Measurements from ENCODE around the gene SRRM4.

DNA sequence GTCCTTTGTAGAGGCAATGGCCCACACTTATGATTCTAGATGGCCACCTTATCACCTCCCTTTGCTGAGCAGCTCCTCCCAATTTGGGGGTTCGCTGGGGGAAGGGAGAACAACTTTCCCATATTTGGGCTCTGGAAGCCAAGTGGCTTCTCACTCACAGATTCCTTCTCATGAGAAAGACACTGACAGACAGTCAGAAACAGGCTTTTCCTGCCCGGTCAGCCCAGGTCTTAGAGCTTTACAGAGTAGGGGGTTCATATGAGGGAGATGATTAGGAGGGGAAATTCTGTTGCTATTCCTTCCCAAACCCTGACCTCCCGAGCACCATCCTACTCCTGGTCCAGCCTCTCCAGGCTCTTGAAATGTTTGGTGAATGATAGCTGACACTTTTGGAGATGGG is 137.3 kb downstream of the SRRM4 start:
- TF ChIP-seq, protein P1, sequence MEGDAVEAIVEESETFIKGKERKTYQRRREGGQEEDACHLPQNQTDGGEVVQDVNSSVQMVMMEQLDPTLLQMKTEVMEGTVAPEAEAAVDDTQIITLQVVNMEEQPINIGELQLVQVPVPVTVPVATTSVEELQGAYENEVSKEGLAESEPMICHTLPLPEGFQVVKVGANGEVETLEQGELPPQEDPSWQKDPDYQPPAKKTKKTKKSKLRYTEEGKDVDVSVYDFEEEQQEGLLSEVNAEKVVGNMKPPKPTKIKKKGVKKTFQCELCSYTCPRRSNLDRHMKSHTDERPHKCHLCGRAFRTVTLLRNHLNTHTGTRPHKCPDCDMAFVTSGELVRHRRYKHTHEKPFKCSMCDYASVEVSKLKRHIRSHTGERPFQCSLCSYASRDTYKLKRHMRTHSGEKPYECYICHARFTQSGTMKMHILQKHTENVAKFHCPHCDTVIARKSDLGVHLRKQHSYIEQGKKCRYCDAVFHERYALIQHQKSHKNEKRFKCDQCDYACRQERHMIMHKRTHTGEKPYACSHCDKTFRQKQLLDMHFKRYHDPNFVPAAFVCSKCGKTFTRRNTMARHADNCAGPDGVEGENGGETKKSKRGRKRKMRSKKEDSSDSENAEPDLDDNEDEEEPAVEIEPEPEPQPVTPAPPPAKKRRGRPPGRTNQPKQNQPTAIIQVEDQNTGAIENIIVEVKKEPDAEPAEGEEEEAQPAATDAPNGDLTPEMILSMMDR (IDR thresholded peaks at IDR 0.05; ENCODE audit: low read depth, low read length, poor library complexity, severe bottlenecking), result no peak
- TF ChIP-seq EZH2phosphoT487 (IDR thresholded peaks at IDR 0.05; ENCODE audit: borderline replicate concordance, low read length), result no peak

All from DOHH2 (cell line).